HCT116 (cell line): ENCODE data around the gene PRR16. TPM values are rescaled to one million over a fixed set of nuclear protein-coding genes. Genes with fewer than 3 reads are reported as not detected.

Experiments used
- ATAC-seq: fragments of 200-7000 bp; cut with Tn5 transposase; 2 replicates; pipeline ENCODE4 v1.9.1; 2020; ENCODE audit warnings: mild to moderate bottlenecking, moderate library complexity
- BruUV-seq: library from RNA; stranded (reverse); fragments of 400-500 nt; replicated peaks from 2 replicates; lab custom pipeline; 2021; lab: Mats Ljungman, UMichigan
- CTCF ChIA-PET: fragments of 300-600 bp; sonication (Branson Sonifier 250); formaldehyde crosslinking; loops from one replicate; lab custom pipeline; 2021; ENCODE audit warnings: antibody characterized with exemption; lab: Charles Lee
- POLR2A ChIA-PET: fragments of 300-600, 350-600 bp; sonication (Branson Sonifier 250); formaldehyde crosslinking; loops from one replicate; lab custom pipeline; 2021; ENCODE audit warnings: antibody characterized with exemption; lab: Charles Lee
- RAD21 ChIA-PET, 2 experiments: fragments of 300-600 bp; sonication (Branson Sonifier 250); formaldehyde crosslinking; loops; one replicate each; lab custom pipeline; 2023; ENCODE audit warnings: low total read pairs in 2 of 2; ENCODE audit not compliant: uncharacterized antibody in 2 of 2, unreplicated experiment in 2 of 2, low non-redundant PET in 1 of 2; lab: Charles Lee
- DNase-seq: peaks from one replicate; pipeline ENCODE4 v3.0.0-alpha.2; 2010; ENCODE audit warnings: low read depth, low spot score
- H2AFZ ChIP-seq: fragments of 200-600 bp; shearing (Covaris generic), sonication (generic); 2 replicates; pipeline ENCODE4 v1.6.1; 2017; ENCODE audit warnings: low read depth, mixed run types, mixed read lengths, antibody characterized with exemption, low read length; ENCODE audit not compliant: poor library complexity, severe bottlenecking
- H3K27ac ChIP-seq: 2 replicates; pipeline ENCODE4 v1.5.1; 2012; ENCODE audit warnings: low read depth, low read length
- H3K27me3 ChIP-seq: fragments of 200-600 bp; sonication (generic); 2 replicates; pipeline ENCODE4 v1.6.1; 2016; ENCODE audit warnings: mixed run types, low read length, mixed read lengths; ENCODE audit not compliant: insufficient read depth
- H3K36me3 ChIP-seq, 2 experiments: fragments of 200-500 bp in 1 of 2; fragments of 200-600 bp in 1 of 2; sonication (Bioruptor generic) in 1 of 2; sonication (generic) in 1 of 2; 2 replicates each; pipeline versions ENCODE4 v1.5.1 to v1.6.1; 2014 to 2016; ENCODE audit warnings: low read length in 2 of 2, inconsistent platforms in 1 of 2, mixed read lengths in 1 of 2, mixed run types in 1 of 2; ENCODE audit not compliant: insufficient read depth in 2 of 2, control insufficient read depth in 1 of 2
- H3K4me1 ChIP-seq, 2 experiments: fragments of 200-600 bp in 1 of 2; sonication (generic) in 1 of 2; 2 replicates each; pipeline versions ENCODE4 v1.5.1 to v1.6.1; 2012 to 2017; ENCODE audit warnings: low read length in 2 of 2, inconsistent platforms in 1 of 2, mild to moderate bottlenecking in 1 of 2, mixed read lengths in 1 of 2, mixed run types in 1 of 2, moderate library complexity in 1 of 2; ENCODE audit not compliant: insufficient read depth in 2 of 2, control insufficient read depth in 1 of 2
- H3K4me2 ChIP-seq: fragments of 200-600 bp; sonication (generic); 2 replicates; pipeline ENCODE4 v1.6.1; 2017; ENCODE audit warnings: mixed run types, low read length, mixed read lengths
- H3K4me3 ChIP-seq, 2 experiments: fragments of 200-600 bp in 1 of 2; sonication (generic) in 1 of 2; replicated peaks in 1 of 2; 2 replicates each; pipeline ENCODE4 v1.5.1; 2011 to 2016; ENCODE audit warnings: low read length in 2 of 2, control low read depth in 1 of 2, low read depth in 1 of 2, mild to moderate bottlenecking in 1 of 2, mixed read lengths in 1 of 2, mixed run types in 1 of 2
- H3K79me2 ChIP-seq: fragments of 200-600 bp; sonication (generic); 2 replicates; pipeline ENCODE4 v1.6.1; 2017; ENCODE audit warnings: mild to moderate bottlenecking, mixed run types, low read length, moderate library complexity, mixed read lengths; ENCODE audit not compliant: insufficient read depth
- H3K9ac ChIP-seq: fragments of 200-600 bp; sonication (generic); 2 replicates; pipeline ENCODE4 v1.6.1; 2016; ENCODE audit warnings: low read length, mixed read lengths
- H3K9me2 ChIP-seq: fragments of 200-600 bp; sonication (generic), shearing (Covaris generic); 2 replicates; pipeline ENCODE4 v1.6.1; 2017; ENCODE audit warnings: mixed run types, mild to moderate bottlenecking, moderate library complexity; ENCODE audit not compliant: insufficient read depth
- H3K9me3 ChIP-seq, 2 experiments: fragments of 200-500 bp in 1 of 2; fragments of 200-600 bp in 1 of 2; sonication (Bioruptor generic) in 1 of 2; sonication (generic) in 1 of 2; 2 replicates each; pipeline ENCODE4 v1.6.1; 2014 to 2017; ENCODE audit warnings: low read length in 2 of 2, mixed read lengths in 2 of 2, inconsistent platforms in 1 of 2, low read depth in 1 of 2, mild to moderate bottlenecking in 1 of 2, mixed run types in 1 of 2, moderate library complexity in 1 of 2; ENCODE audit not compliant: control insufficient read depth in 1 of 2, insufficient read depth in 1 of 2
- H4K20me1 ChIP-seq: fragments of 200-600 bp; sonication (generic), shearing (Covaris generic); 2 replicates; pipeline ENCODE4 v1.6.1; 2017; ENCODE audit warnings: mixed run types, mild to moderate bottlenecking, moderate library complexity; ENCODE audit not compliant: insufficient read depth
- FOSL1 ChIP-seq: IDR thresholded peaks from 2 replicates; pipeline ENCODE4 v1.6.1; 2012; ENCODE audit warnings: low read depth
- POLR2A ChIP-seq: IDR thresholded peaks from 2 replicates; pipeline ENCODE4 v1.7.0; 2011; ENCODE audit warnings: borderline replicate concordance; ENCODE audit not compliant: insufficient read depth, insufficient read length; ENCODE audit errors: extremely low read depth
- POLR2AphosphoS5 ChIP-seq: IDR thresholded peaks from 2 replicates; pipeline ENCODE4 v1.6.1; 2011; ENCODE audit warnings: mild to moderate bottlenecking, low read depth, low read length, moderate library complexity
- REST ChIP-seq: IDR thresholded peaks from 2 replicates; pipeline ENCODE4 v1.6.1; 2012; ENCODE audit warnings: low read depth
- SIN3A ChIP-seq: IDR thresholded peaks from 2 replicates; pipeline ENCODE4 v1.6.1; 2012; ENCODE audit warnings: low read depth
- ZFX ChIP-seq: fragments of 450-650 bp; IDR thresholded peaks from 2 replicates; pipeline ENCODE4 v1.6.1; 2017
- intact Hi-C: fragments of 100-400 bp; cut with micrococcal nuclease; formaldehyde crosslinking; loops from 2 replicates; pipeline ENCODE4 v1.10.0; 2022
- total RNA-seq: library from RNA; stranded (reverse); gene quantifications from one replicate; pipeline ENCODE4 v1.2.1, GENCODE V29; 2021; ENCODE audit not compliant: unreplicated experiment

Gene PRR16
- total RNA-seq, 1 experiment from 2014 or later = 0.42 TPM

- CTCF ChIA-PET = interaction anchor here (0.6 kb wide), 1 partner anchor 69 kb away, joined by 5 read pairs; no protein-coding TSS in a partner anchor
- Histone ChIP-seq H3K79me2 (no peaks in the 10 kb centered on the region), H3K9me3 (no peaks in the 10 kb centered on the region), H3K27ac (no peak overlapping the region), H3K4me2 (no peak overlapping the region), H3K9ac (no peak overlapping the region), H4K20me1 (no peaks in the 10 kb centered on the region), H3K27me3 (no peaks in the 10 kb centered on the region), H3K4me3 (no peak overlapping the region), H3K4me1 (0 out of 4 replicates have a peak, but pooled peaks cover 0 to 4% of the 10 kb centered on the region in 2 experiments), H3K9me2 (no peaks in the 10 kb centered on the region), H2AFZ (no peak overlapping the region), H3K36me3 (no peaks in the 10 kb centered on the region)
- DNase-seq (no peak), ATAC-seq (no peak)
- RAD21 ChIA-PET = no interaction called here
- no TSS peak for BruUV-seq
- intact Hi-C loops = no loop called here
- TF ChIP-seq SIN3A (no peak), FOSL1 (no peak), ZFX (no peak), POLR2A (no peak), REST (no peak), POLR2AphosphoS5 (no peak)
- POLR2A ChIA-PET = no interaction called here
Measured at GRCh38 chr5:120454094-120454798, 9.9 kb upstream of the PRR16 start.
